PC-3 (cell line): ENCODE results near the gene ABLIM3. TPM values are rescaled to one million over a fixed set of nuclear protein-coding genes. Genes with fewer than 3 reads are reported as not detected.

ENCODE experiments used
- ATAC-seq: fragments of 200-7000 bp; cut with Tn5 transposase; 2 replicates; pipeline ENCODE4 v1.9.1; 2020; ENCODE audit warnings: mild to moderate bottlenecking, moderate library complexity
- BruUV-seq: library from RNA; stranded (reverse); fragments of 400-500 nt; replicated peaks from 2 replicates; lab custom pipeline; 2021; lab: Mats Ljungman, UMichigan
- CTCF ChIA-PET: fragments of 300-600 bp; sonication (Branson Sonifier 250); formaldehyde crosslinking; loops from one replicate; lab custom pipeline; 2022; ENCODE audit warnings: antibody characterized with exemption; lab: Charles Lee
- POLR2A ChIA-PET: fragments of 300-600 bp; sonication (Branson Sonifier 250); formaldehyde crosslinking; loops from one replicate; lab custom pipeline; 2022; ENCODE audit warnings: antibody characterized with exemption; ENCODE audit not compliant: unreplicated experiment; lab: Charles Lee
- DNase-seq: peaks from one replicate; pipeline ENCODE4 v3.0.0-alpha.2; 2015
- H2AFZ ChIP-seq: fragments of 300-600 bp; sonication (generic); 2 replicates; pipeline ENCODE4 v1.6.0; 2016; ENCODE audit warnings: antibody characterized with exemption, low read length
- H3F3A ChIP-seq: fragments of 300-600 bp; sonication (generic); one replicate; pipeline ENCODE4 v1.6.0; 2017; ENCODE audit warnings: antibody characterized with exemption, low read length, control low read depth, mild to moderate bottlenecking; ENCODE audit not compliant: unreplicated experiment
- H3K27ac ChIP-seq: fragments of 300-600 bp; sonication (generic); 2 replicates; pipeline ENCODE4 v1.5.1; 2016; ENCODE audit warnings: mild to moderate bottlenecking, low read length
- H3K27me3 ChIP-seq: fragments of 300-600 bp; sonication (generic); 2 replicates; pipeline ENCODE4 v1.6.1; 2016; ENCODE audit warnings: low read length, mixed read lengths
- H3K36me3 ChIP-seq: fragments of 300-600 bp; sonication (generic); 2 replicates; pipeline ENCODE4 v1.6.1; 2016; ENCODE audit warnings: low read depth, mixed run types, low read length, mixed read lengths
- H3K4me1 ChIP-seq: fragments of 300-600 bp; sonication (generic); 2 replicates; pipeline ENCODE4 v1.5.1; 2016; ENCODE audit warnings: low read length; ENCODE audit not compliant: insufficient read depth
- H3K4me2 ChIP-seq: fragments of 300-600 bp; sonication (generic); 2 replicates; pipeline ENCODE4 v1.6.0; 2016; ENCODE audit warnings: low read length
- H3K4me3 ChIP-seq: fragments of 300-600 bp; sonication (generic); 2 replicates; pipeline ENCODE4 v1.5.1; 2016; ENCODE audit warnings: mild to moderate bottlenecking, low read length, mixed read lengths
- H3K79me2 ChIP-seq: fragments of 300-600 bp; sonication (generic); 2 replicates; pipeline ENCODE4 v1.6.1; 2017; ENCODE audit warnings: low read length, mixed read lengths
- H3K9ac ChIP-seq: fragments of 300-600 bp; sonication (generic); 2 replicates; pipeline ENCODE4 v1.6.0; 2016; ENCODE audit warnings: mild to moderate bottlenecking, low read length
- H3K9me2 ChIP-seq: fragments of 300-600 bp; sonication (generic); replicated peaks from 2 replicates; pipeline ENCODE4 v1.6.1; 2016; ENCODE audit warnings: mixed run types, low read length, mixed read lengths
- H3K9me3 ChIP-seq: fragments of 300-600 bp; sonication (generic); 2 replicates; pipeline ENCODE4 v1.6.1; 2016; ENCODE audit warnings: low read length, mixed read lengths
- H4K20me1 ChIP-seq: fragments of 300-600 bp; sonication (generic); 2 replicates; pipeline ENCODE4 v1.6.1; 2016; ENCODE audit warnings: low read length, mixed read lengths
- EZH2 ChIP-seq: fragments of 300-600 bp; sonication (generic); IDR thresholded peaks from one replicate; pipeline ENCODE4 v1.6.1; 2017; ENCODE audit warnings: antibody characterized with exemption, mild to moderate bottlenecking, low read length; ENCODE audit not compliant: unreplicated experiment
- EZH2phosphoT487 ChIP-seq: fragments of 300-600 bp; sonication (generic); IDR thresholded peaks from 2 replicates; pipeline ENCODE4 v1.6.1; 2018; ENCODE audit warnings: mild to moderate bottlenecking, antibody characterized with exemption, low read length, borderline replicate concordance
- intact Hi-C: fragments of 100-400 bp; cut with micrococcal nuclease; formaldehyde crosslinking; loops from 2 replicates; pipeline ENCODE4 v1.9.0; 2023
- total RNA-seq: library from RNA; depleted of rRNA; stranded (reverse); fragments of >200 nt; gene quantifications from 2 replicates; pipeline ENCODE4 v1.2.3, GENCODE V29; 2014
- TF ChIP-seq, protein P1 (sequence below): fragments of 300-600 bp; sonication (generic); conservative IDR thresholded peaks from 2 replicates; pipeline ENCODE4 v1.5.1; 2017; ENCODE audit warnings: antibody characterized with exemption, low read depth, mild to moderate bottlenecking, low read length

The ABLIM3 gene
- total RNA-seq, 1 experiment from 2014 or later: 43.6 TPM

DNA sequence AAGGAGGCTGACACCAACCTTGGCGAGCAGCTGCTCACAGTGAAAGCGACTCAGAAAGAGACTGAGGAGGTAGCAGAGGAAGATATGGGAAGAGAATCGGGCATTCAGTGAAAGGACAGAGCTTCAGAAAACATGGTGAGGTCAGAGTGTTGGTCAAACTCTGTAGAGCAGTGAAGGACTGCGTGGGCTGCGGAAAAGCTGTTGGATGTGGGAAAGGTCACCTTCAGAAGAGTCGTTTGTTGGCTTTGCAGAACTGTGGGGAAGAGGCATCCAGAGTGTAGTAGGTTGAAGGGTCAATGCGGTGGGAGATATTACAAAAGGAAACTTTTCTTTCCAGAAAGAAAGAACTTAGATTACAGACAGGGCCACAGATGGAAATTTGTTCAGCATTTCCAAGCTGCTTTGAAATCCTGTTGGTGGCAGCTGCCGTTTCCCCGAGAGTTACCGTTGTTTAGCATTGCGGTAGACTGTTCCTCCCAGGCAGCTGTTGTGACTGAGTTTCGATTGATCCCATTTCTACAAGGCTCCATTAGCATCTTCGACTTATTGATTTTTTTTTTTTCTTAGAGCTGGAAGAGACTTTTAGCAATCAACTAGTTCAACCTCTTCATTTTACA, 72.1 kb downstream of the ABLIM3 start:
- TF ChIP-seq, protein P1, sequence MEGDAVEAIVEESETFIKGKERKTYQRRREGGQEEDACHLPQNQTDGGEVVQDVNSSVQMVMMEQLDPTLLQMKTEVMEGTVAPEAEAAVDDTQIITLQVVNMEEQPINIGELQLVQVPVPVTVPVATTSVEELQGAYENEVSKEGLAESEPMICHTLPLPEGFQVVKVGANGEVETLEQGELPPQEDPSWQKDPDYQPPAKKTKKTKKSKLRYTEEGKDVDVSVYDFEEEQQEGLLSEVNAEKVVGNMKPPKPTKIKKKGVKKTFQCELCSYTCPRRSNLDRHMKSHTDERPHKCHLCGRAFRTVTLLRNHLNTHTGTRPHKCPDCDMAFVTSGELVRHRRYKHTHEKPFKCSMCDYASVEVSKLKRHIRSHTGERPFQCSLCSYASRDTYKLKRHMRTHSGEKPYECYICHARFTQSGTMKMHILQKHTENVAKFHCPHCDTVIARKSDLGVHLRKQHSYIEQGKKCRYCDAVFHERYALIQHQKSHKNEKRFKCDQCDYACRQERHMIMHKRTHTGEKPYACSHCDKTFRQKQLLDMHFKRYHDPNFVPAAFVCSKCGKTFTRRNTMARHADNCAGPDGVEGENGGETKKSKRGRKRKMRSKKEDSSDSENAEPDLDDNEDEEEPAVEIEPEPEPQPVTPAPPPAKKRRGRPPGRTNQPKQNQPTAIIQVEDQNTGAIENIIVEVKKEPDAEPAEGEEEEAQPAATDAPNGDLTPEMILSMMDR: no peak
- TF ChIP-seq EZH2: no peak
- TF ChIP-seq EZH2phosphoT487: no peak
- ATAC-seq (no peak), DNase-seq (no peak)
- Histone ChIP-seq H3K9me2 (no peaks in the 10 kb centered on the region), H3K27me3 (no peaks in the 10 kb centered on the region), H3K9ac (no peak overlapping the region), H3K4me1 (no peaks in the 10 kb centered on the region), H3K79me2 (no peaks in the 10 kb centered on the region), H3F3A (no peaks in the 10 kb centered on the region), H4K20me1 (no peaks in the 10 kb centered on the region), H3K4me2 (no peak overlapping the region), H3K4me3 (no peak overlapping the region), H3K36me3 (peaks cover 3% of the 10 kb centered on the region; the same call in 1 of the 2 replicates), H3K9me3 (no peaks in the 10 kb centered on the region), H2AFZ (no peak overlapping the region), H3K27ac (no peak overlapping the region)
- ChIA-PET POLR2A (no interaction called here), CTCF (interaction anchor here (0.6 to 0.7 kb wide), 2 partner anchors 70 to 274 kb away, joined by 3 to 8 read pairs; no protein-coding TSS in a partner anchor)
- no TSS peak for BruUV-seq
- intact Hi-C loops: no loop called here

DNA sequence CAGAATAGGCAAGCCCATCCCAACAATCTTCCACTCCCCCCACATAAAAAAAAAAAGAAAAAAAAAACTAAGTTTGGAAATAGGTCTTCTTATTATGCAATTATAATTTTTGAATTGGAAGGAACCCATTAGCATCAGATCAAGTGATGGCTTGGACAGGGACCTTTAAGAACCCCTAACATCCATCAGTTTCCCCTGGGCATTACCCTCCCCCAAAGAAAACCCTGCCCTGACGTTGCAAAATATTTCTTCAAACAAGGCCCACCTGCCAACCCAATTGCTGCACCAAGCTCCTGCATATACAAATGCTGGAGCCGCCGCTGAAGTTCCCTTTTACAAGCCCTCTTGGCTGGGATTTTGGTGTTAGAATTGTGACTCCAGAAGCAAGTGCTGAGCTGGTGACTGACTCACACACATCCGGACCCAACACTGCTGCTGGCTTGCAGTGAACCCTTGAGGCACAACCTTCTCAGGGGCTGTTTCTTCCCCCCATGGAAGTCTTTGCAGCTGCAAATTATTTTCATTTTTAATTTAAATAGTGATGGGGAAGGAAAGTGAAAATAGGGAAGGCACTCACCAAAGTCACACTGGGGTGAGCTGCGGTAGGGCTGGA, 74.3 kb downstream of the ABLIM3 start:
- TF ChIP-seq EZH2 (no peak), EZH2phosphoT487 (no peak)
- TF ChIP-seq, protein P1: no peak
- peak; percentile 68 for ATAC-seq
- Histone ChIP-seq H3K9ac (no peak overlapping the region), H4K20me1 (no peaks in the 10 kb centered on the region), H3K4me1 (no peaks in the 10 kb centered on the region), H3F3A (no peaks in the 10 kb centered on the region), H3K36me3 (peaks cover 3% of the 10 kb centered on the region; the same call in 1 of the 2 replicates), H3K4me2 (no peak overlapping the region), H3K79me2 (no peaks in the 10 kb centered on the region), H3K27me3 (no peaks in the 10 kb centered on the region), H3K4me3 (no peak overlapping the region), H3K9me3 (no peaks in the 10 kb centered on the region), H3K9me2 (no peaks in the 10 kb centered on the region), H2AFZ (no peak overlapping the region), H3K27ac (no peak overlapping the region)
- POLR2A ChIA-PET: no interaction called here
- CTCF ChIA-PET: interaction anchor here (0.6 kb wide), 1 partner anchor 74 kb away, joined by 3 read pairs; the partner anchor contains the start of gene ABLIM3
- intact Hi-C loops: no loop called here
- no TSS peak for BruUV-seq
- DNase-seq: peak; percentile 60

DNA sequence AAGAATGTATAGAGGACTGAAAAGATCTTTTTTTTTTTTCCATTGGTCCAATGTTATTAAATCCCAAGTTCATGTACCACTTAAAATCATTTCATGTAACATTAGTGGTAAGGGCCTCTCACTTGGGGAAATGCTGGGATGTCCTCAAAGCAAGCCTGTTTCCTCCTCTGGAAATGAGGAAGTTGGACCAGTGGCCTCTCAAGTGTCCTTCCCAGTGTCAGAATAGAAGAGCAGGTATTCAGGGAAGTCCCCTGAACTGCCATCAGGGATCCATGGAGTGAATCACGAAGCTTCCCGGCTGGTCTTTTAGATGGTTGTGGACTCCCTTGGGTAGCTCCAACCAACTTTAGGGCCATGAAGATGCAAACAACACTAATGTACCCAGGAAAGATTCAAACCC, 75.2 kb downstream of the ABLIM3 start:
- no peak overlapping the region for H3K4me3 ChIP-seq
- no peaks in the 10 kb centered on the region for H4K20me1 ChIP-seq
- no TSS peak for BruUV-seq
- H3K36me3 ChIP-seq: 0 out of 2 replicates have a peak, but pooled peaks cover 3% of the 10 kb centered on the region
- H3K9me2 ChIP-seq: no peaks in the 10 kb centered on the region
- H2AFZ ChIP-seq: no peak overlapping the region
- H3K9me3 ChIP-seq: no peaks in the 10 kb centered on the region
- peaks cover 8% of the 10 kb centered on the region; the same call in 1 of the 2 replicates for H3K4me1 ChIP-seq
- TF ChIP-seq EZH2phosphoT487 (no peak), EZH2 (no peak)
- TF ChIP-seq, protein P1: no peak
- DNase-seq (no peak), ATAC-seq (no peak)
- ChIA-PET POLR2A (no interaction called here), CTCF (no interaction called here)
- no peak overlapping the region for H3K27ac ChIP-seq
- H3K4me2 ChIP-seq: no peak overlapping the region
- intact Hi-C loops: no loop called here
- H3F3A ChIP-seq: no peaks in the 10 kb centered on the region
- H3K79me2 ChIP-seq: no peaks in the 10 kb centered on the region
- no peaks in the 10 kb centered on the region for H3K27me3 ChIP-seq
- no peak overlapping the region for H3K9ac ChIP-seq
